NCI-H345 (cell line): ENCODE data around the gene ZNF420.

Experiments used
- DNase-seq: peaks from one replicate; lab custom pipeline; 2025; lab: John Stamatoyannopoulos, UW

Gene ZNF420

DNA sequence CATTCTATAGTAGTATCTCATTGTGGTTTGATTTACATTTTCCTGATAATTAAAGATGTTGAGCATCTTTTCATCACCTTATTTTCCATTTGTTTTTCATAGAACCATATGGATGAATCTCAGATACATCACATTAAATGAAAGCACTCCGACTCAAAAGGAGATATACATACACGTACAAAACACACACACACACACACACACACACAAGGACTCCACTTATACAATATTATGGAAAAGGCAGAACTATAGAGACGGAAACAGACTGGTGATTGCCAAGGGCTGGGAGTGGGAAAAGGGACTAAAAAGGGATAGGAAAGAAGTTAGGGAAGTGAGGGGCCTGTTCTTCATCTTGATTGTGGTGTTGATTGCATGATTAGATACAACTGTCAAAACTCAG is 70.0 kb downstream of the ZNF420 start:
- no peak for DNase-seq

DNA sequence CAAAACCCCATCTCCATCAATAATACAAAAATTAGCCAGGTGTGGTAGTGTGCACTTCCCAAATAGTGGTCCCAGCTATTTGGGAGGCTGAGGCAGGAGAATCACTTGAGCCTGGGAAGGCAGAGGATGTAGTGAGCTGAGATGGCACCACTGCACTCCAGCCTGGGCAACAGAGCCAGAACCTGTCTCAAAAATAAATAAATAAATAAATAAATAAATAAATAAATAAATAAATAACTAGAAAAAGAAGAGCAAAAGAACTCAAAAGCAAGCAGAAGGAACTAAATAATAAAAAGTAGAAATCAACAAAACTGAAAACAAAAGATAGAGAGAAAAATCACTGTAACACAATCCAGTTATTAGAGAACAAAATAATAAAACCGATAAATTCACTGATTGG is 81.9 kb downstream of the ZNF420 start:
- no peak for DNase-seq

DNA sequence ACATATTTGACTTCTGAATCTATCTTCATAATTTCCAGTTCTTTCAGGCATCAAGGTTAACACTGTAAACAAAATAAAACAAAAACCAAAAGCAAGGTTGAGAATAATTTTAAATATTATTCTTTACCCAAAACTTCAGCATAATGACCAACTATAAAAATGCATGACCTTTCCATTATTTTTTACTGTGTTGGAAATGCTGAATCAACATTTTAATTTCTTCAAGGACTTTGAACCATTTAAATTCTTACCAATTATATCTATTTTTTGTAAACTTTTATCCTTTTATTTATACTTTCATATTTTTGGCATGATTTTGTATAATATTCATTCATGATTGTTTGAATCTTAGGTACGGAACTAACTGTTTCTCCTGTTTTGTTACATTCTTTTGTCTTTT is 87.4 kb downstream of the ZNF420 start:
- DNase-seq, result no peak

DNA sequence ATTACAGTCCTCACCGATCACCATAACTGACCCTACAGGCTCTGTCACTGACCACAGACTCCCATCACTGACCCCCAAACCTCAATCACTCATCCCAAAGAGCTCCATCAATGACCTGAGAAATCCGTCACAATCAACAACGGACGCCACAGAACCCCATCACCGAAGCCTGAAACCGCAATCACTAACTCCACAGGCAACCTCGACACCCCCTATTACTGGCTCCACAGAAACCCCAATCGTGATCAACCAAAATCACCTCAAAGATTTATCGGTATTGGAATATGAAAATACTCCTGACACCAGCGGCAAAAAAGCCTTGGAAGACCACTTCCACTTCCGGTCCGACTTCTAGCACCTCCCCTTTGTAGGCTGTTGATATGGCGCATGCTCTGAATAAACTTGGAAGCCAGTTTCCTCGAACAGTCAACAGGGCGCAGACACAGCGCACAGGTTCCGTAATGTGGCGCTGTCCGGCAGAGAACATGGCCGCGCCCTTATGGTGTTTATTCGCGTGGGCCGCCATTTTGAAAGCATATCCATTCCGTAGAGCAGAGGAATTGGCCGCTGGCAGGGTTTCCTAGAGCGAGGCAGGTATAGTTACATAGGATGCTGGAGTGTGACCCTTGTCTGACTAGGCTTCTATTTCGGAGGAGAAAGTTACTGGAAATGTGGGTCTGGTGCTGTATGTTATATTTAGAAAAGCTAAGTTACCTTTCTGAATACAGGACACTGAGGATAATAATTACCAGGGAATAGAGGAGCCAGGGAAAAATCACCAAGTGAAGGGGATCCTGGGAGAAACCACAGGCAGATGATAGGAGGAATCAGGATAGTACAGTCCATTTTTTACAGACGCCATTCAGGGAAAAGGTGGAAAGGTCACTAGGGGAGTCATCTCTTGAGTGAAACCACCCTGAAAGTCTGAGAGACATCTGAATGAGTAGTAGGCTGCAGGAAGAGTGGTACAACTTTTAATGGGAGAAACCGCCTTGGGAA is 94.4 kb downstream of the ZNF420 start, which contains the start of gene ZNF585A:
ZNF585A (minus strand) TSS at position 328 of the 999 bp plus-strand sequence. CDS start 2,785 bp downstream, outside the sequence.
- DNase-seq, result peak; percentile 99
